K562 (cell line): ENCODE results near the gene BCAM. TPM values are rescaled to one million over a fixed set of nuclear protein-coding genes. Genes with fewer than 3 reads are reported as not detected.

Experiments used
- C11orf30 ChIP-seq: fragments of 450-650 bp; IDR thresholded peaks from 2 replicates; pipeline ENCODE4 v1.6.1; 2016; ENCODE audit warnings: low read depth, mild to moderate bottlenecking
- CBFA2T2 ChIP-seq: fragments of 450-650 bp; conservative IDR thresholded peaks from 2 replicates; pipeline ENCODE4 v1.6.1; 2017; ENCODE audit warnings: mild to moderate bottlenecking
- CREB1 ChIP-seq, 2 experiments: sonication (generic) in 1 of 2; formaldehyde crosslinking in 1 of 2; IDR thresholded peaks; 2 replicates each; pipeline versions ENCODE4 v1.6.1 to v1.8.0; 2012 to 2022; ENCODE audit warnings: inconsistent platforms in 1 of 2, mild to moderate bottlenecking in 1 of 2, missing genetic modification reagents in 1 of 2, moderate library complexity in 1 of 2
- EP300 ChIP-seq: IDR thresholded peaks from 2 replicates; pipeline ENCODE4 v1.6.1; 2012; ENCODE audit warnings: low read length, improper control_type of control experiment
- ETV5 ChIP-seq: sonication (generic); formaldehyde crosslinking; IDR thresholded peaks from 2 replicates; pipeline ENCODE4 v1.4.0; 2020; ENCODE audit warnings: low read depth, mild to moderate bottlenecking, missing genetic modification reagents
- ETV6 ChIP-seq, 3 experiments: fragments of 150-350 bp in 1 of 3; sonication (generic) in 1 of 3; formaldehyde crosslinking in 1 of 3; IDR thresholded peaks; 2 replicates each; pipeline versions ENCODE4 v1.6.1 to v1.8.0; 2014 to 2022; ENCODE audit warnings: borderline replicate concordance in 2 of 3, low read depth in 2 of 3, antibody characterized with exemption in 1 of 3, low read length in 1 of 3, mild to moderate bottlenecking in 1 of 3, missing genetic modification reagents in 1 of 3
- NCOA4 ChIP-seq: fragments of 450-650 bp; IDR thresholded peaks from 2 replicates; pipeline ENCODE4 v1.6.1; 2018; ENCODE audit warnings: mild to moderate bottlenecking; ENCODE audit not compliant: partially characterized antibody
- NFATC3 ChIP-seq: fragments of 450-650 bp; IDR thresholded peaks from 2 replicates; pipeline ENCODE4 v1.6.1; 2017; ENCODE audit warnings: mild to moderate bottlenecking
- PCBP2 ChIP-seq: fragments of 200-400 bp; formaldehyde crosslinking; IDR thresholded peaks from 2 replicates; pipeline ENCODE4 v1.6.1; 2018; ENCODE audit warnings: low read length, low read depth, mild to moderate bottlenecking, moderate library complexity; ENCODE audit not compliant: poor library complexity, severe bottlenecking
- SAFB ChIP-seq: fragments of 200-400 bp; formaldehyde crosslinking; IDR thresholded peaks from 2 replicates; pipeline ENCODE4 v1.6.1; 2017; ENCODE audit warnings: low read depth, low read length, borderline replicate concordance
- SMAD3 ChIP-seq: fragments of 450-650 bp; formaldehyde crosslinking; conservative IDR thresholded peaks from 2 replicates; pipeline ENCODE4 v1.4.0; 2020; ENCODE audit warnings: mild to moderate bottlenecking
- SRSF9 ChIP-seq: fragments of 200-400 bp; formaldehyde crosslinking; IDR thresholded peaks from 2 replicates; pipeline ENCODE4 v1.6.1; 2017; ENCODE audit warnings: low read depth, low read length, borderline replicate concordance
- TAL1 ChIP-seq: fragments of 450-650 bp; IDR thresholded peaks from 2 replicates; pipeline ENCODE4 v1.6.1; 2016; ENCODE audit warnings: mild to moderate bottlenecking
- TCF3 ChIP-seq: sonication (generic); formaldehyde crosslinking; IDR thresholded peaks from 2 replicates; pipeline ENCODE4 v1.4.0; 2020; ENCODE audit warnings: mild to moderate bottlenecking, missing genetic modification reagents
- TFAP4 ChIP-seq: sonication (generic); formaldehyde crosslinking; IDR thresholded peaks from 2 replicates; pipeline ENCODE4 v1.8.0; 2022; ENCODE audit warnings: missing genetic modification reagents, mild to moderate bottlenecking, moderate library complexity, borderline replicate concordance
- XRCC3 ChIP-seq: fragments of 450-650 bp; IDR thresholded peaks from 2 replicates; pipeline ENCODE4 v1.6.1; 2017; ENCODE audit warnings: mild to moderate bottlenecking, moderate library complexity
- XRCC4 ChIP-seq: IDR thresholded peaks from one replicate; pipeline ENCODE4 v1.6.1; 2011; ENCODE audit not compliant: insufficient read depth, insufficient read length; ENCODE audit errors: extremely low read depth
- ZFP36 ChIP-seq: fragments of 150-350 bp; IDR thresholded peaks from 2 replicates; pipeline ENCODE4 v1.6.1; 2018; ENCODE audit warnings: low read length, low read depth; ENCODE audit not compliant: partially characterized antibody
- ZNF143 ChIP-seq: sonication (generic); formaldehyde crosslinking; IDR thresholded peaks from 2 replicates; pipeline ENCODE4 v1.9.0; 2022; ENCODE audit warnings: mild to moderate bottlenecking, missing genetic modification reagents
- polyA plus RNA-seq, 8 experiments: library from polyadenylated mRNA; depleted of rRNA in 4 of 8; stranded (reverse) in 5 of 8; unstranded in 3 of 8; fragments of >200 nt; fragmentation: Nextera tagmentation in 2 of 8; fragmentation: Illumina TruSeq in 1 of 8; extraction: Ambion mirVana in 2 of 8; extraction: Trizol in 1 of 8; gene quantifications; 2 replicates each; pipeline versions ENCODE4 v1.2.1 to v1.2.3, GENCODE V29; 2011 to 2014; ENCODE audit warnings: inconsistent platforms in 1 of 8, missing spikeins in 1 of 8
- total RNA-seq, 7 experiments: library from RNA; depleted of rRNA in 6 of 7; stranded (reverse); fragments of >200 nt in 6 of 7; fragmentation: Illumina TruSeq in 2 of 7; extraction: Trizol in 2 of 7; gene quantifications; 2 replicates each; pipeline versions ENCODE4 v1.2.1 to v1.2.3, GENCODE V29; 2011 to 2021; ENCODE audit warnings: low replicate concordance in 1 of 7
- TF ChIP-seq, protein P1 (sequence below): fragments of 250-450 bp; sonication (Bioruptor Pico); IDR thresholded peaks from 2 replicates; pipeline ENCODE4 v1.8.0; 2022; ENCODE audit warnings: moderate library complexity, mild to moderate bottlenecking, inconsistent platforms
- TF ChIP-seq, protein P2 (sequence below): fragments of 450-650 bp; IDR thresholded peaks from 2 replicates; pipeline ENCODE4 v1.7.0; 2016; ENCODE audit warnings: borderline replicate concordance

BCAM gene
- total and polyA plus RNA-seq, 9 of the 15 experiments (the other 6 are each of a cell fraction or from before 2014, with no cell fraction given) = 0.07 to 1.3 (median 0.33) TPM; not detected in 2

DNA sequence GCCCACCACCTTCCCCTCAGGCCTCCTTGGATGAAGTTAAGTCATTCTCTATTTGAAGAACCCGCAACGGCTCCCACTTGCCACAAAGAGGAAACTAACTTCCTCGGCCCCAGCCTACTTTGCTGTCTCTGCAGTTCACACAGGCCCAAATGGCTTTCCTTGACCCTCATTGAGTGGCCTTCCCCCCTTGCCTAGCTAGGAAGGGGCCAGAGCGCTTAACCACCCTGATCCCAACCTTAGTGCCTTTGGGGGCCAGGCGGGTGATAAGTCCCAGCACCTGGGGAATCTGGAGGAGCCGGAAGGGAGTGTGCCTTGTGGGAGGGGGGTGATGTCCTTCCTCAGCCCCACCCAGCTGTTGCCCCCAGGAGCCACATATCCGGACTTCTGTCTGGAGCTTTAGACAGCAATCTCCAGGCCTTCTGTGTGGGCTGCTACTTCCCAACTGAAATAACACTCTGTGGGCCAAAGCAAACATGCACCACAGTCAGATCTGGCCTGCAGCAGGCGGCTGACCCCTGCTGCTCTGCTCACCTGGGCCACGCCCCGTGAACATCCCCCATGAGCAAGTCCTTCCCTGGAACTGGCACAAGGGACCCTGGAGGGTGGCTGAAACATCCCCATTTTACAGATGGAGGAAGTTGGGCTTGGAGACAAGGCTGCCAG is 47.6 kb downstream of the BCAM start (continued):
- no peak for TF ChIP-seq ZFP36
- TF ChIP-seq CREB1 (IDR thresholded peaks at IDR 0.05) = no peak
- no peak for TF ChIP-seq CREB1 (CRISPR knock-in tag; IDR thresholded peaks at IDR 0.05)
- TF ChIP-seq C11orf30 = no peak
- TF ChIP-seq, protein P1, sequence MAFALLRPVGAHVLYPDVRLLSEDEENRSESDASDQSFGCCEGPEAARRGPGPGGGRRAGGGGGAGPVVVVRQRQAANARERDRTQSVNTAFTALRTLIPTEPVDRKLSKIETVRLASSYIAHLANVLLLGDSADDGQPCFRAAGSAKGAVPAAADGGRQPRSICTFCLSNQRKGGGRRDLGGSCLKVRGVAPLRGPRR (CRISPR knock-in tag) = no peak
- no peak for TF ChIP-seq SRSF9
- TF ChIP-seq ZNF143 (CRISPR knock-in tag) = no peak
- TF ChIP-seq XRCC4 = no peak
- TF ChIP-seq PCBP2 = no peak
- peak; percentile 36; the same call in 1 of the 2 replicates for TF ChIP-seq EP300
- TF ChIP-seq, protein P2, sequence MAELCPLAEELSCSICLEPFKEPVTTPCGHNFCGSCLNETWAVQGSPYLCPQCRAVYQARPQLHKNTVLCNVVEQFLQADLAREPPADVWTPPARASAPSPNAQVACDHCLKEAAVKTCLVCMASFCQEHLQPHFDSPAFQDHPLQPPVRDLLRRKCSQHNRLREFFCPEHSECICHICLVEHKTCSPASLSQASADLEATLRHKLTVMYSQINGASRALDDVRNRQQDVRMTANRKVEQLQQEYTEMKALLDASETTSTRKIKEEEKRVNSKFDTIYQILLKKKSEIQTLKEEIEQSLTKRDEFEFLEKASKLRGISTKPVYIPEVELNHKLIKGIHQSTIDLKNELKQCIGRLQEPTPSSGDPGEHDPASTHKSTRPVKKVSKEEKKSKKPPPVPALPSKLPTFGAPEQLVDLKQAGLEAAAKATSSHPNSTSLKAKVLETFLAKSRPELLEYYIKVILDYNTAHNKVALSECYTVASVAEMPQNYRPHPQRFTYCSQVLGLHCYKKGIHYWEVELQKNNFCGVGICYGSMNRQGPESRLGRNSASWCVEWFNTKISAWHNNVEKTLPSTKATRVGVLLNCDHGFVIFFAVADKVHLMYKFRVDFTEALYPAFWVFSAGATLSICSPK = no peak
- peak; percentile 43; the same call in 1 of the 2 replicates for TF ChIP-seq ETV5 (CRISPR knock-in tag)
- TF ChIP-seq NFATC3 = no peak
- TF ChIP-seq TFAP4 (CRISPR knock-in tag) = peak; percentile 57; the same call in 1 of the 2 replicates
- no peak for TF ChIP-seq SMAD3 (CRISPR knock-in tag)
- TF ChIP-seq SAFB = no peak
- peak; percentile 17; the same call in 1 of the 2 replicates for TF ChIP-seq TAL1
- TF ChIP-seq ETV6 (IDR thresholded peaks at IDR 0.05; ENCODE audit: borderline replicate concordance in 1 of 2, low read depth in 2 of 2, low read length in 1 of 2) = peak in 1 of 2 experiments; percentile 52; a peak in 1 of 4 replicates
- no peak for TF ChIP-seq ETV6 (CRISPR knock-in tag; IDR thresholded peaks at IDR 0.05; ENCODE audit: borderline replicate concordance)
- TF ChIP-seq NCOA4 = no peak
- peak; percentile 52 for TF ChIP-seq CBFA2T2
- TF ChIP-seq TCF3 (CRISPR knock-in tag) = peak; percentile 65
- no peak for TF ChIP-seq XRCC3
